Measurements from ENCODE around the gene SRGAP3.

Gene SRGAP3

DNA sequence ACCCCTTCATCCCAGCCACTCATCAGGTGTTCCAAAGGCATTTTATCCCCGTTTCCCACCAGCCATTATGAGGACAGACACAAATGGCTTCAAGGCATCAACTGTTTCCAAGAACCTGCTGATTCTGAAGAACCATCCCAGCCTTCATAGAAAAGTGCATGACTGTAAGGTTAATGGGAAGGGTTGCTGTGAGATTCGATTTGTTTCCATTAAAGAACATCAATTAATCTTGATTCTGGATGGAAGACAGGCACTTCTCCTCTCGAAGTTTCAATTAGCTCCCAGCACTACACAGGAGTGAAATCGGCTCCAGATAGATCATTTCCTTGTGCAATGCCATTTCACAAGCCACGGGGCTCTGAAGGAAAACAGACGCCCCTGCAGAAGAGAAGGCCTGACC is 25.8 kb downstream of the SRGAP3 start:
- in situ Hi-C loops (cut with MboI; ENCODE audit: low sequenced_read_pairs, unreplicated experiment), result no loop called here
- TF ChIP-seq, protein P1, sequence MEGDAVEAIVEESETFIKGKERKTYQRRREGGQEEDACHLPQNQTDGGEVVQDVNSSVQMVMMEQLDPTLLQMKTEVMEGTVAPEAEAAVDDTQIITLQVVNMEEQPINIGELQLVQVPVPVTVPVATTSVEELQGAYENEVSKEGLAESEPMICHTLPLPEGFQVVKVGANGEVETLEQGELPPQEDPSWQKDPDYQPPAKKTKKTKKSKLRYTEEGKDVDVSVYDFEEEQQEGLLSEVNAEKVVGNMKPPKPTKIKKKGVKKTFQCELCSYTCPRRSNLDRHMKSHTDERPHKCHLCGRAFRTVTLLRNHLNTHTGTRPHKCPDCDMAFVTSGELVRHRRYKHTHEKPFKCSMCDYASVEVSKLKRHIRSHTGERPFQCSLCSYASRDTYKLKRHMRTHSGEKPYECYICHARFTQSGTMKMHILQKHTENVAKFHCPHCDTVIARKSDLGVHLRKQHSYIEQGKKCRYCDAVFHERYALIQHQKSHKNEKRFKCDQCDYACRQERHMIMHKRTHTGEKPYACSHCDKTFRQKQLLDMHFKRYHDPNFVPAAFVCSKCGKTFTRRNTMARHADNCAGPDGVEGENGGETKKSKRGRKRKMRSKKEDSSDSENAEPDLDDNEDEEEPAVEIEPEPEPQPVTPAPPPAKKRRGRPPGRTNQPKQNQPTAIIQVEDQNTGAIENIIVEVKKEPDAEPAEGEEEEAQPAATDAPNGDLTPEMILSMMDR (IDR thresholded peaks at IDR 0.05; ENCODE audit: borderline replicate concordance, control extremely low read depth, extremely low read depth, insufficient read depth, missing control alignments), result no peak
- DNase-seq (ENCODE audit: low spot score), result no peak

DNA sequence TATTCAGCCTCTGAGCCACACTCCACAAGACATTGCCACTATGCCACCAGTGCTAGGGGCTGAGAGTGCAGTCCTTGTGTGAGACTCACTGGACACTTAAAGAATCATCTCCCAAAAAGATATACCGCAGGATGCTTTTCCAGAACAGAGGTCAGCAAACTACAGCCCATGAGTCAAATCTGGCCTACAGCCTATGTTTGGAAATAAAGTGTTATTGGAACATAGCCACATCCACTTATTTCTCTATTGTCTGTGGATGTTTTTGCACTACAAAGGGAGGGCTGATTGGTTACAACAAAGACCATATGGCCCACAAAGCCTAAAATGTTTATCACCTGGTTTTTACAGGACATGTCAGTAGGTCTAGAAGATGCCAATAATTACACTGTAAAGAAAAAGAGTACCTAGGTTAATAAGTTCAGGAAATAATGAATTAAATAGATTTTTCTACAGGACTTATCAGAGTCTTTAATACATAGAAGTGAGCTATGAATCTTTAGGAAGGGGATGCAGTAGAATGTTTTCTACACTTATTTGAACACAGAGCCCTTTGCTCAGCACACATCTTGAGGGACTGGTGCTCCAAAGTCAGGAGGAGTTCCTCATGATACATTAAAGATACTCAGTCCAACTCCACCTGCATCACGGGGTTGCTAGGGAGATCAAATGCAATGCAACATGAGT is 26.3 kb downstream of the SRGAP3 start:
- in situ Hi-C loops (cut with MboI; ENCODE audit: low sequenced_read_pairs, unreplicated experiment), result no loop called here
- DNase-seq (ENCODE audit: low spot score), result no peak
- TF ChIP-seq, protein P1 (IDR thresholded peaks at IDR 0.05; ENCODE audit: borderline replicate concordance, control extremely low read depth, extremely low read depth, insufficient read depth, missing control alignments), result no peak

DNA sequence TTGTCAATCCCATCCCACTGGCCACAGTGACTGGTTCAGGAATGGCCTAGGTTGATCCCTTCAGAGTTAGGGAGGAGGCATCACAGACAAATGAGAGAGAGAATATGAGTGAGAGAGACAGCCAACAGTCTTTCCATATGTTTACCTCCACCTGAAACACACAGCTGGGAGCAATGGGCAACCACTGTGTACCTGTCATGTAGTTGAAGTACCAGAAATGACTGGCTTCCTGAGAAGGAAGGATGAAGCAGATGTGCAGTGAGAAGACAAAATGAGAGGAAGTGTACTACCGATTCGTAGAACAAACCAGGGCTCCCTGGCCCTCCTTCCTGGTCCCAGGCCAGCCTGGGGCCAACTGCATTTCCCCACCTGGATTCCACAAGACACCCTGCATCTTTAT is 27.4 kb downstream of the SRGAP3 start:
- no peak for DNase-seq (ENCODE audit: low spot score)
- in situ Hi-C loops (cut with MboI; ENCODE audit: low sequenced_read_pairs, unreplicated experiment), result no loop called here
- TF ChIP-seq, protein P1 (IDR thresholded peaks at IDR 0.05; ENCODE audit: borderline replicate concordance, control extremely low read depth, extremely low read depth, insufficient read depth, missing control alignments), result no peak

DNA sequence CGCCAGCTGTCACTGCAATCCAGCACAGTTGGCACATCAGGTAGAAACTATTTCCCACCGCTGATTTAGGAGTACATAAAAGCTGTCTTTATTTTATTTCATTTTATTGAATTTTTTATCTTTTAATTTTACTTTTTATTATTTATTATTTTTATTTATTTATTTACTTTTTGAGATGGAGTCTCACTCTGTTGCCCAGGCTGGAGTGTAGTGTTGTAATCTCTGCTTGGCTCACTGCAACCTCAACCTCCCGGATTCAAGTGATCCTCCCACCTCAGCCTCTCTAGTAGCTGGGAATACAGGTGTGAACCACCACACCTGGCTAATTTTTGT is 31.0 kb downstream of the SRGAP3 start:
- DNase-seq (ENCODE audit: low spot score), result no peak
- in situ Hi-C loops (cut with MboI; ENCODE audit: low sequenced_read_pairs, unreplicated experiment), result no loop called here
- TF ChIP-seq, protein P1 (IDR thresholded peaks at IDR 0.05; ENCODE audit: borderline replicate concordance, control extremely low read depth, extremely low read depth, insufficient read depth, missing control alignments), result no peak

DNA sequence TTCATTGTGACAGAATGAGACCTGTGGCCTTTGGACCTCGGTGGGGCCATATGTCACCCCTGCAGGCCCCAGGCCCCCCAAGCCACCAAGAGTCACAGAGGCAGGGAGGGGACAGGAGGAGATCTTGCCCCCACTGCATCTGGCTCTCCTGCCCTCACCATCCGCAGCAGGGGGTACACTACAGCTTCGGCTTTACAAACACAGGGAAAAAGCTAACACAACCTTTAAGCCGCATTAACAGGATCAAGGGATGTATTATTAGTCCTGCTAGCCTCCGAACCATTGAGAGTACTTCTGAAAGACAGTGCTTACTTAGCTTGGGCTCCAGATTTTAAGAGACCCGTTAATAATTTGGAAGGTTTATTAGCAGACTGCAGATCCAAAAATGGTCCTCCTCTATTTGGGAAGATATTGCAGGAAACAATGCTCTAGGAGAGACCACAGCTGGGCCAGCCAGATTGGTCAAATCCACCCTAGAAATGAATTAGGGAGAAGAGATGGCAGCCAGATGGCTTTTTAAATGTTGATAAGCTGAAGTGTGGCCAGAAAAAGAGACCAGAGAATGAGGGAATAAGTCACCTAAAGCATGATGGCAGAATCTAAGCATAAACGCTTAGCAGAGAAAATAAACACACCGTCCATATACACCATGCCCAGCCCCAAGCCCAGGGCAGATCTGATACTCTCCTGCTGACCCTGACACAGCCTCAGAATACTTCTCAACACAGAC is 31.5 kb downstream of the SRGAP3 start:
- TF ChIP-seq, protein P1 (IDR thresholded peaks at IDR 0.05; ENCODE audit: borderline replicate concordance, control extremely low read depth, extremely low read depth, insufficient read depth, missing control alignments), result no peak
- no peak for DNase-seq (ENCODE audit: low spot score)
- in situ Hi-C loops (cut with MboI; ENCODE audit: low sequenced_read_pairs, unreplicated experiment), result no loop called here

DNA sequence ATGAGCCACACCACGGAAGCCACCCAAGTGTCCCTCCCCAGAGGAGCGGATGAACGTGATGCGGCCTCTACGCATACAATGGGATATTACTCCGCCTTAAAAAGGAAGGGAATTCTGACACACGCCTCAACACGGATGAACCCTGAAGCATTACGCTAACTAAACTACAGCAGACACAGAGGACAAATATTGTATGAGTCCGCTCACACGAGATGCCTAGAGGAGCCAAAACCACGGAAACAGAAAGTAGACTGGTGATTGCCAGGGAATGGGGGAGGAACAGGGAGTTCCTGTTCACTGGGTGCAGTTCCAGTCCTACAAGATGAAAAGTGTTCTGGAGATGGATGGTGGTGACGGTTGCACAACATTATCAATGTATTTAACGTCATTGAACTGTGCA is 32.7 kb downstream of the SRGAP3 start:
- DNase-seq (ENCODE audit: low spot score), result no peak
- in situ Hi-C loops (cut with MboI; ENCODE audit: low sequenced_read_pairs, unreplicated experiment), result no loop called here
- TF ChIP-seq, protein P1 (IDR thresholded peaks at IDR 0.05; ENCODE audit: borderline replicate concordance, control extremely low read depth, extremely low read depth, insufficient read depth, missing control alignments), result no peak

Data from GM13976 (cell line).